ENCODE results near the gene ATF6.
A peak's percentile ranks its signal among the peaks of the same experiment; 100 is the strongest.

Gene ATF6

GRCh38 chr1:161727256-161727924, 38.7 kb upstream of the ATF6 start:
- peak; percentile 70 for DNase-seq (ENCODE audit: low read depth)
- H3K4me3 ChIP-seq (ENCODE audit: low read depth, low read length), result peak overlapping the region; percentile 94
- no peak for TF ChIP-seq CTCF (IDR thresholded peaks at IDR 0.05; ENCODE audit: insufficient read depth, low read depth, low read length, missing control alignments)

- no peak overlapping the region for H3K4me3 ChIP-seq (ENCODE audit: low read depth, low read length)
- DNase-seq (ENCODE audit: low read depth), result peak; percentile 55
- no peak for TF ChIP-seq CTCF (IDR thresholded peaks at IDR 0.05; ENCODE audit: insufficient read depth, low read depth, low read length, missing control alignments)
These were observed 37.5 kb upstream of the ATF6 start for GRCh38 chr1:161728376-161729226.

GRCh38 chr1:161730050-161730564, 36.0 kb upstream of the ATF6 start:
- no peak overlapping the region for H3K4me3 ChIP-seq (ENCODE audit: low read depth, low read length)
- no peak for TF ChIP-seq CTCF (IDR thresholded peaks at IDR 0.05; ENCODE audit: insufficient read depth, low read depth, low read length, missing control alignments)
- peak; percentile 76 for DNase-seq (ENCODE audit: low read depth)

GRCh38 chr1:161731241-161731640, 34.9 kb upstream of the ATF6 start:
- DNase-seq (ENCODE audit: low read depth), result no peak
- TF ChIP-seq CTCF (IDR thresholded peaks at IDR 0.05; ENCODE audit: insufficient read depth, low read depth, low read length, missing control alignments), result no peak
- no peak overlapping the region for H3K4me3 ChIP-seq (ENCODE audit: low read depth, low read length)

GRCh38 chr1:161731981-161732718, 34.0 kb upstream of the ATF6 start:
- H3K4me3 ChIP-seq (ENCODE audit: low read depth, low read length), result no peak overlapping the region
- TF ChIP-seq CTCF (IDR thresholded peaks at IDR 0.05; ENCODE audit: insufficient read depth, low read depth, low read length, missing control alignments), result no peak
- DNase-seq (ENCODE audit: low read depth), result no peak

- H3K4me3 ChIP-seq (ENCODE audit: low read depth, low read length), result no peak overlapping the region
- no peak for DNase-seq (ENCODE audit: low read depth)
- TF ChIP-seq CTCF (IDR thresholded peaks at IDR 0.05; ENCODE audit: insufficient read depth, low read depth, low read length, missing control alignments), result no peak
These were observed 32.6 kb upstream of the ATF6 start for GRCh38 chr1:161733526-161733925.
